Colonic mucosa (tissue), 4 donors: Measurements from ENCODE around the gene BAZ1A. TPM values are rescaled to one million over a fixed set of nuclear protein-coding genes. Genes with fewer than 3 reads are reported as not detected.

Experiments used
- DNase-seq: peaks from one replicate; pipeline ENCODE4 v3.0.0-alpha.2; 2020
- H3K27ac ChIP-seq: fragments of 200-600 bp; one replicate; pipeline ENCODE4 v1.8.0; 2021
- H3K27me3 ChIP-seq: fragments of 200-600 bp; one replicate; pipeline ENCODE4 v1.8.0; 2021
- H3K36me3 ChIP-seq: fragments of 200-600 bp; one replicate; pipeline ENCODE4 v1.8.0; 2021
- H3K4me1 ChIP-seq: fragments of 200-600 bp; one replicate; pipeline ENCODE4 v1.8.0; 2021; ENCODE audit warnings: mild to moderate bottlenecking
- H3K4me3 ChIP-seq: fragments of 200-600 bp; one replicate; pipeline ENCODE4 v1.8.0; 2021
- H3K9ac ChIP-seq, 2 donors: one replicate each; pipeline ENCODE4 v1.7.0; 2013; ENCODE audit warnings: control low read depth in 2 of 2, low read depth in 2 of 2, low read length in 2 of 2
- H3K9me3 ChIP-seq: fragments of 200-600 bp; one replicate; pipeline ENCODE4 v1.8.0; 2021
- CTCF ChIP-seq: fragments of 200-600 bp; IDR thresholded peaks from one replicate; pipeline ENCODE4 v1.8.0; 2022; ENCODE audit warnings: antibody characterized with exemption, mild to moderate bottlenecking
- intact Hi-C: fragments of 100-400 bp; cut with DNase I; formaldehyde crosslinking; loops from one replicate; pipeline ENCODE4 v1.14.1; 2022
- total RNA-seq, 2 donors: library from RNA; stranded (reverse); fragmentation: NEBNext Ultra II Directional in 1 of 2; extraction: Animal tissue kit (Norgen Biotek cat#: 25700) in 1 of 2; gene quantifications; one replicate each; pipeline ENCODE4 v1.2.1, GENCODE V29; 2021
- donor health status: healthy.
- donor health status: DM: no; HTN: no; CAD: no.
- donor health status: DM: no; HTN: no; CAD: no.

The BAZ1A gene
- total RNA-seq, 2 donors from 2014 or later = 24.9 to 30.6 TPM

DNA sequence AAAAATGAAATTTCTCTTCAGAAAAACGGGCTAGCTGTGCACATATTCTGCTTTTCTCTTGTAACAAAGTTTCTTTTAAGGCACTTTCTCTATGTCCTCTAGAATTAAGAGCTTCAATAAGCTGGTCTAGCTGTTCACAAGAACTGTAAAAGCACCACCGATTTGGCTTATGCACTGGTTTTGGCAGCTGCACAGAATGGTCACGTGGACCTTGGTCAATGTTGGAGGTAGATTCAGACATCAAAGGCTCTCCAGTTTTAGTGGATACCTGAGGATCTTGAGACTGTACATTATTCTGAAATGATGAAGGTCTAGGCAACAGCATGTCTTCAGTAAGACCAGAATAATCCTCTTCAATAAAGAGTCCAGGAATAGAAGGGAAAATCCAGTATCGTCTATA is 99.2 kb downstream of the BAZ1A start:
- Histone ChIP-seq H3K27ac (no peak overlapping the region), H3K36me3 (peaks cover 14% of the 10 kb centered on the region), H3K9me3 (no peaks in the 10 kb centered on the region), H3K4me1 (no peaks in the 10 kb centered on the region), H3K9ac (no peak overlapping the region), H3K4me3 (no peak overlapping the region), H3K27me3 (no peaks in the 10 kb centered on the region)
- intact Hi-C loops = no loop called here
- DNase-seq = no peak
- no peak for TF ChIP-seq CTCF

DNA sequence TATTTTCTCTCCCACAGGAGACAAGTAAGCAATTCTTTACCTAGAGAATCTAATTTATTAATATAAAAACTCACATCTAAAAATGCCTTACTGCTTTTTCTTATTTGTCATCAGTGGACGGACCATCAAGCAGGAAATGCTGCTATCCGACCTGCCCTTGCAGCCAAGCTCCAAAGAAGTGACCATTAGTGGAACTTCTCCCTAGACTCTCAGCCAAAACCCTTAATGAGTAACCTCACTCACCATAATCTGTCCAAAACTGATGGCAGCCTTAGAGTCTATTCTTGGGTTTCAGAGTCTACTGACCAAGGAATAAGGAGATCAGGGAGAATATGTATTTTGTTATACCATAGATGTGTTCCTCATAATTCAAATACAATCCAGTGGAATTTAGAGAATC is 99.8 kb downstream of the BAZ1A start:
- Histone ChIP-seq H3K4me3 (no peak overlapping the region), H3K9me3 (no peaks in the 10 kb centered on the region), H3K27ac (no peak overlapping the region), H3K36me3 (peaks cover 14% of the 10 kb centered on the region), H3K27me3 (no peaks in the 10 kb centered on the region), H3K9ac (no peak overlapping the region), H3K4me1 (no peaks in the 10 kb centered on the region)
- TF ChIP-seq CTCF = no peak
- intact Hi-C loops = no loop called here
- DNase-seq = no peak

DNA sequence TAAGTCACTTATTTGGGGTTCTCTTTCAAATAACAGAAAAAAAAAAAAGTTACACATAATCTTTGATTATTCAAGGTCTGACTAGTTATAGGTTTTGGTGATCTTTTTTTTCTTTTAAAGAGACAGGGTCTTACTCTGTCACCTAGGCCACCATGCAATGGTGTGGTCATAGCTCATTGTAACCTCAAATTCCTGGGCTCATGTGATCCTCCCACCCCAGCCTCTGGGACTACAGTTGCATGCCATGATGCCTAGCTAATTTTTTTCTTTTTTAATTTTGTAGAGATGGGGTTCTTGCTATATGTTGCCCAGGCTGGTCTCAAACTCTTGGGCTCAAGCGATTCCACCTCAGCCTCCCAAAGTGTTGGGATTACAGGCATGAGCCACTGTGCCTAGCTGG is 104.3 kb downstream of the BAZ1A start:
- no peak overlapping the region for H3K4me3 ChIP-seq
- H3K9me3 ChIP-seq = no peaks in the 10 kb centered on the region
- peaks cover 11% of the 10 kb centered on the region for H3K36me3 ChIP-seq
- intact Hi-C loops = no loop called here
- H3K27ac ChIP-seq = no peak overlapping the region
- no peak for TF ChIP-seq CTCF
- no peaks in the 10 kb centered on the region for H3K27me3 ChIP-seq
- no peak for DNase-seq
- no peaks in the 10 kb centered on the region for H3K4me1 ChIP-seq
- no peak overlapping the region for H3K9ac ChIP-seq

GRCh38 chr14:34766606-34767005 is 108.6 kb downstream of the BAZ1A start:
- Histone ChIP-seq H3K27me3 (no peaks in the 10 kb centered on the region), H3K4me3 (no peak overlapping the region), H3K36me3 (no peaks in the 10 kb centered on the region), H3K9ac (no peak overlapping the region), H3K4me1 (no peaks in the 10 kb centered on the region), H3K27ac (no peak overlapping the region), H3K9me3 (no peaks in the 10 kb centered on the region)
- DNase-seq = no peak
- no peak for TF ChIP-seq CTCF
- intact Hi-C loops = no loop called here

GRCh38 chr14:34766060-34766459 is 109.1 kb downstream of the BAZ1A start:
- Histone ChIP-seq H3K27ac (no peak overlapping the region), H3K36me3 (no peaks in the 10 kb centered on the region), H3K9me3 (no peaks in the 10 kb centered on the region), H3K4me1 (no peaks in the 10 kb centered on the region), H3K27me3 (no peaks in the 10 kb centered on the region), H3K9ac (no peak overlapping the region), H3K4me3 (no peak overlapping the region)
- intact Hi-C loops = no loop called here
- TF ChIP-seq CTCF = no peak
- no peak for DNase-seq

- no peak for TF ChIP-seq CTCF
- Histone ChIP-seq H3K9me3 (no peaks in the 10 kb centered on the region), H3K27me3 (no peaks in the 10 kb centered on the region), H3K36me3 (no peaks in the 10 kb centered on the region), H3K4me1 (no peaks in the 10 kb centered on the region), H3K4me3 (no peak overlapping the region), H3K9ac (no peak overlapping the region), H3K27ac (no peak overlapping the region)
- intact Hi-C loops = no loop called here
- no peak for DNase-seq
Observed at GRCh38 chr14:34755215-34755614, 119.9 kb downstream of the BAZ1A start.
